ENCODE results near the gene APBA2.

DNA sequence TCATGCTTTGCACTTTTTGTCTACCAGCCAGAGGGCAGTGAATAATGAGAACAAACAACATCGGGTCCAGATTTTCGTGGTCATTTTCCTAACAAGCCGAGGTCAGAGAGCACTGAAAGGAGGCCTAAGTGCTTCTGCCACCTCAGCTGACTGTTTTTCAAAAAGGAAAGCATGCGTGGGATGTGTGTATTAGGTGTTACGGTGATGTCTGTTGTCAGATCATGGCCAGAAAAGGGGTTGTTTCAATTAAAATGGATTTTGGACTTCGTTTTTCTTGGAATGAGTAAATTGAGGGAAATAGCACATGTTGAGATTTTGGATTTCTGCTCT is 99.5 kb downstream of the APBA2 start:
- TF ChIP-seq CHD4 (IDR thresholded peaks at IDR 0.05; ENCODE audit: borderline replicate concordance) (no peak), POLR2AphosphoS2 (conservative IDR thresholded peaks at IDR 0.05; ENCODE audit: low read length) (no peak), RAD21 (conservative IDR thresholded peaks at IDR 0.05 in 1 of 2, IDR thresholded peaks at IDR 0.05 in 1 of 2) (no peak), JUN (IDR thresholded peaks at IDR 0.05) (no peak)
- TF ChIP-seq, protein P1, sequence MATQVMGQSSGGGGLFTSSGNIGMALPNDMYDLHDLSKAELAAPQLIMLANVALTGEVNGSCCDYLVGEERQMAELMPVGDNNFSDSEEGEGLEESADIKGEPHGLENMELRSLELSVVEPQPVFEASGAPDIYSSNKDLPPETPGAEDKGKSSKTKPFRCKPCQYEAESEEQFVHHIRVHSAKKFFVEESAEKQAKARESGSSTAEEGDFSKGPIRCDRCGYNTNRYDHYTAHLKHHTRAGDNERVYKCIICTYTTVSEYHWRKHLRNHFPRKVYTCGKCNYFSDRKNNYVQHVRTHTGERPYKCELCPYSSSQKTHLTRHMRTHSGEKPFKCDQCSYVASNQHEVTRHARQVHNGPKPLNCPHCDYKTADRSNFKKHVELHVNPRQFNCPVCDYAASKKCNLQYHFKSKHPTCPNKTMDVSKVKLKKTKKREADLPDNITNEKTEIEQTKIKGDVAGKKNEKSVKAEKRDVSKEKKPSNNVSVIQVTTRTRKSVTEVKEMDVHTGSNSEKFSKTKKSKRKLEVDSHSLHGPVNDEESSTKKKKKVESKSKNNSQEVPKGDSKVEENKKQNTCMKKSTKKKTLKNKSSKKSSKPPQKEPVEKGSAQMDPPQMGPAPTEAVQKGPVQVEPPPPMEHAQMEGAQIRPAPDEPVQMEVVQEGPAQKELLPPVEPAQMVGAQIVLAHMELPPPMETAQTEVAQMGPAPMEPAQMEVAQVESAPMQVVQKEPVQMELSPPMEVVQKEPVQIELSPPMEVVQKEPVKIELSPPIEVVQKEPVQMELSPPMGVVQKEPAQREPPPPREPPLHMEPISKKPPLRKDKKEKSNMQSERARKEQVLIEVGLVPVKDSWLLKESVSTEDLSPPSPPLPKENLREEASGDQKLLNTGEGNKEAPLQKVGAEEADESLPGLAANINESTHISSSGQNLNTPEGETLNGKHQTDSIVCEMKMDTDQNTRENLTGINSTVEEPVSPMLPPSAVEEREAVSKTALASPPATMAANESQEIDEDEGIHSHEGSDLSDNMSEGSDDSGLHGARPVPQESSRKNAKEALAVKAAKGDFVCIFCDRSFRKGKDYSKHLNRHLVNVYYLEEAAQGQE (IDR thresholded peaks at IDR 0.05), result no peak
- TF ChIP-seq, protein P2, sequence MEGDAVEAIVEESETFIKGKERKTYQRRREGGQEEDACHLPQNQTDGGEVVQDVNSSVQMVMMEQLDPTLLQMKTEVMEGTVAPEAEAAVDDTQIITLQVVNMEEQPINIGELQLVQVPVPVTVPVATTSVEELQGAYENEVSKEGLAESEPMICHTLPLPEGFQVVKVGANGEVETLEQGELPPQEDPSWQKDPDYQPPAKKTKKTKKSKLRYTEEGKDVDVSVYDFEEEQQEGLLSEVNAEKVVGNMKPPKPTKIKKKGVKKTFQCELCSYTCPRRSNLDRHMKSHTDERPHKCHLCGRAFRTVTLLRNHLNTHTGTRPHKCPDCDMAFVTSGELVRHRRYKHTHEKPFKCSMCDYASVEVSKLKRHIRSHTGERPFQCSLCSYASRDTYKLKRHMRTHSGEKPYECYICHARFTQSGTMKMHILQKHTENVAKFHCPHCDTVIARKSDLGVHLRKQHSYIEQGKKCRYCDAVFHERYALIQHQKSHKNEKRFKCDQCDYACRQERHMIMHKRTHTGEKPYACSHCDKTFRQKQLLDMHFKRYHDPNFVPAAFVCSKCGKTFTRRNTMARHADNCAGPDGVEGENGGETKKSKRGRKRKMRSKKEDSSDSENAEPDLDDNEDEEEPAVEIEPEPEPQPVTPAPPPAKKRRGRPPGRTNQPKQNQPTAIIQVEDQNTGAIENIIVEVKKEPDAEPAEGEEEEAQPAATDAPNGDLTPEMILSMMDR (IDR thresholded peaks at IDR 0.05), result no peak
